B cell (primary cell): ENCODE data around the gene SLC25A31. TPM values are rescaled to one million over a fixed set of nuclear protein-coding genes. Genes with fewer than 3 reads are reported as not detected.

ENCODE experiments used
- ATAC-seq: fragments of 200-7000 bp; cut with Tn5 transposase; one replicate; pipeline ENCODE4 v1.10.0; 2021; ENCODE audit warnings: low read depth, mild to moderate bottlenecking, moderate number of reproducible peaks, moderate library complexity
- CTCF ChIA-PET: fragments of 350-600 bp; sonication (Branson Sonifier 250); formaldehyde crosslinking; loops from one replicate; lab custom pipeline; 2021; ENCODE audit warnings: antibody characterized with exemption, inconsistent platforms; lab: Charles Lee
- POLR2A ChIA-PET: fragments of 350-600 bp; sonication (Branson Sonifier 250); formaldehyde crosslinking; loops from one replicate; lab custom pipeline; 2021; ENCODE audit warnings: antibody characterized with exemption; lab: Charles Lee
- DNase-seq: peaks from one replicate; pipeline ENCODE4 v3.0.0; 2013
- H2AFZ ChIP-seq: 2 replicates; pipeline ENCODE4 v1.6.1; 2012; ENCODE audit warnings: mild to moderate bottlenecking, low read depth, low read length; ENCODE audit not compliant: insufficient read depth, poor library complexity, severe bottlenecking
- H3K27ac ChIP-seq, 2 donors: 1 replicate in 1 of 2; 2 replicates in 1 of 2; pipeline ENCODE4 v1.5.1; 2012 to 2013; ENCODE audit warnings: low read length in 2 of 2, mild to moderate bottlenecking in 2 of 2, moderate library complexity in 1 of 2
- H3K27me3 ChIP-seq, 4 experiments: fragments of 200-600 bp in 1 of 4; sonication (generic) in 1 of 4; replicated peaks in 1 of 4; 1 replicate in 2 of 4; 2 replicates in 2 of 4; pipeline versions ENCODE4 v1.6.1 to v1.7.0; 2013 to 2016; ENCODE audit warnings: low read length in 3 of 4, mild to moderate bottlenecking in 2 of 4, mixed read lengths in 1 of 4, moderate library complexity in 1 of 4; ENCODE audit not compliant: insufficient read depth in 4 of 4, control insufficient read depth in 3 of 4; ENCODE audit errors: control extremely low read depth in 1 of 4
- H3K36me3 ChIP-seq, 2 experiments: replicated peaks in 1 of 2; 1 replicate in 1 of 2; 2 replicates in 1 of 2; pipeline versions ENCODE4 v1.6.1 to v1.7.1; 2013; ENCODE audit warnings: low read length in 1 of 2; ENCODE audit not compliant: insufficient read depth in 2 of 2, control insufficient read depth in 1 of 2; ENCODE audit errors: control extremely low read depth in 1 of 2, extremely low read depth in 1 of 2
- H3K4me1 ChIP-seq, 2 donors: fragments of 200-600 bp in 1 of 2; sonication (generic) in 1 of 2; 1 replicate in 1 of 2; 2 replicates in 1 of 2; pipeline versions ENCODE4 v1.5.1 to v1.6.1; 2013 to 2017; ENCODE audit warnings: low read length in 2 of 2; ENCODE audit not compliant: control insufficient read depth in 2 of 2, insufficient read depth in 2 of 2
- H3K4me2 ChIP-seq: replicated peaks from 2 replicates; pipeline ENCODE3; 2012; ENCODE audit warnings: mild to moderate bottlenecking, low read depth, low read length; ENCODE audit not compliant: poor library complexity, severe bottlenecking
- H3K4me3 ChIP-seq, 5 experiments: fragments of 200-600 bp in 1 of 5; sonication (generic) in 1 of 5; 1 replicate in 3 of 5; 2 replicates in 2 of 5; pipeline versions ENCODE4 v1.5.1 to v1.7.0; 2011 to 2016; ENCODE audit warnings: low read length in 4 of 5, mild to moderate bottlenecking in 4 of 5, low read depth in 2 of 5, control low read depth in 1 of 5, moderate library complexity in 1 of 5; ENCODE audit not compliant: insufficient read depth in 1 of 5; ENCODE audit errors: control extremely low read depth in 1 of 5, extremely low read depth in 1 of 5
- H3K79me2 ChIP-seq: fragments of 200-600 bp; sonication (generic); one replicate; pipeline ENCODE4 v1.6.0; 2016; ENCODE audit warnings: low read length; ENCODE audit not compliant: control insufficient read depth, insufficient read depth
- H3K9ac ChIP-seq: fragments of 200-600 bp; sonication (generic); 2 replicates; pipeline ENCODE4 v1.6.1; 2017; ENCODE audit warnings: mild to moderate bottlenecking, low read length, moderate library complexity
- H3K9me3 ChIP-seq, 3 donors: one replicate each; pipeline versions ENCODE4 v1.6.1 to v1.7.1; 2013; ENCODE audit warnings: low read length in 2 of 3; ENCODE audit not compliant: control insufficient read depth in 2 of 3, insufficient read depth in 1 of 3; ENCODE audit errors: control extremely low read depth in 1 of 3
- H4K20me1 ChIP-seq: 2 replicates; pipeline ENCODE4 v1.6.0; 2012; ENCODE audit warnings: mild to moderate bottlenecking, low read length; ENCODE audit not compliant: insufficient read depth, control insufficient read depth, poor library complexity, severe bottlenecking
- H3K27ac Mint-ChIP-seq: one replicate; pipeline ENCODE4 v1.8.0; 2021; ENCODE audit warnings: mixed read lengths
- H3K27me3 Mint-ChIP-seq: one replicate; pipeline ENCODE4 v1.8.0; 2021; ENCODE audit warnings: mixed read lengths
- H3K4me1 Mint-ChIP-seq: one replicate; pipeline ENCODE4 v1.8.0; 2021; ENCODE audit warnings: mixed read lengths
- H3K4me3 Mint-ChIP-seq: one replicate; pipeline ENCODE4 v1.8.0; 2021; ENCODE audit warnings: mixed read lengths
- H3K9me3 Mint-ChIP-seq: one replicate; pipeline ENCODE4 v1.8.0; 2022; ENCODE audit warnings: mixed read lengths; ENCODE audit not compliant: insufficient read depth
- EZH2 ChIP-seq: IDR thresholded peaks from 2 replicates; pipeline ENCODE4 v1.6.1; 2012; ENCODE audit warnings: borderline replicate concordance, low read depth, mild to moderate bottlenecking, moderate library complexity, low read length; ENCODE audit not compliant: insufficient read depth, poor library complexity, severe bottlenecking
- WGBS: methylation state at CpG from one replicate; pipeline ENCODE4 v1.1.5; 2013; ENCODE audit warnings: missing lambda C conversion rate; ENCODE audit not compliant: insufficient coverage; 5-methylcytosine and 5-hydroxymethylcytosine counted together
- intact Hi-C: fragments of 100-400 bp; cut with micrococcal nuclease; formaldehyde crosslinking; loops from one replicate; pipeline ENCODE4 v1.10.0; 2022
- polyA plus RNA-seq: library from polyadenylated mRNA; depleted of rRNA; stranded (reverse); fragments of >200 nt; gene quantifications from 2 replicates; pipeline ENCODE4 v1.2.3, GENCODE V29; 2012
- total RNA-seq, 2 donors: library from RNA; stranded (reverse); fragments of 120-200 nt in 1 of 2; gene quantifications; 1 replicate in 1 of 2; 2 replicates in 1 of 2; pipeline versions ENCODE4 v1.2.3 to v1.2.4, GENCODE V29; 2013 to 2022
- TF ChIP-seq, protein P1 (sequence below): fragments of 200-600 bp; IDR thresholded peaks from one replicate; pipeline ENCODE4 v1.8.0; 2022; ENCODE audit warnings: antibody characterized with exemption, mild to moderate bottlenecking

The SLC25A31 gene
- total and polyA plus RNA-seq, 2 donors (not counting 1 experiment from before 2014, with no cell fraction given) = not detected

DNA sequence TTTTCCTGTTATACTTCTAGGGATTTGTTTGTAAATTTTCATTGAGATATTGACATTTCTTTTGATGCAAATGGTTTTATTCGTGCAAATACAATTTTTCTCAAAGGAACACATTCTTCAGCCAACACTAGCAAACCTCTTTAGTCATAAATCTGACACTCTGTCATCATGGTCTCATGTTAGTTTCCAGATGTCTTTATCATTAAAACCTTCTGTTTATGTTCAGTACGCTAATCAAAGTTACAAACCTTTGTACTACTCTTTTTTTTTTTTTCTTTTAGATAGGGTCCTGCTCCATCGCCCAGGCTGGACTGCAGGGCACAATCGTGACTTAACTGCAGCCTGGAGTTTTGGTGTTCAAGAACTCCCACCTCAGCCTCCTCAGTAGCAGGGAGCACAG lies 7.1 kb downstream of the SLC25A31 start:
- no peak for DNase-seq
- WGBS = 50% methylated on average over 1 of the region's 4 CpGs
- Histone ChIP-seq H4K20me1 (no peaks in the 10 kb centered on the region), H3K4me3 (no peak overlapping the region), H2AFZ (no peak overlapping the region), H3K27me3 (no peaks in the 10 kb centered on the region), H3K4me1 (no peaks in the 10 kb centered on the region), H3K27ac (no peak overlapping the region), H3K36me3 (no peaks in the 10 kb centered on the region), H3K79me2 (no peaks in the 10 kb centered on the region), H3K9me3 (peaks cover 0 to 4% (median 2%) of the 10 kb centered on the region in 3 donors), H3K4me2 (no peak overlapping the region), H3K9ac (no peak overlapping the region)
- H3K27me3 Mint-ChIP-seq = peaks cover 12% of the 10 kb centered on the region
- intact Hi-C loops = no loop called here
- no peak overlapping the region for H3K27ac Mint-ChIP-seq
- ChIA-PET CTCF (no interaction called here), POLR2A (no interaction called here)
- H3K4me1 Mint-ChIP-seq = no peaks in the 10 kb centered on the region
- ATAC-seq = no peak
- H3K9me3 Mint-ChIP-seq = peaks cover 1% of the 10 kb centered on the region
- no peak overlapping the region for H3K4me3 Mint-ChIP-seq
- TF ChIP-seq, protein P1, sequence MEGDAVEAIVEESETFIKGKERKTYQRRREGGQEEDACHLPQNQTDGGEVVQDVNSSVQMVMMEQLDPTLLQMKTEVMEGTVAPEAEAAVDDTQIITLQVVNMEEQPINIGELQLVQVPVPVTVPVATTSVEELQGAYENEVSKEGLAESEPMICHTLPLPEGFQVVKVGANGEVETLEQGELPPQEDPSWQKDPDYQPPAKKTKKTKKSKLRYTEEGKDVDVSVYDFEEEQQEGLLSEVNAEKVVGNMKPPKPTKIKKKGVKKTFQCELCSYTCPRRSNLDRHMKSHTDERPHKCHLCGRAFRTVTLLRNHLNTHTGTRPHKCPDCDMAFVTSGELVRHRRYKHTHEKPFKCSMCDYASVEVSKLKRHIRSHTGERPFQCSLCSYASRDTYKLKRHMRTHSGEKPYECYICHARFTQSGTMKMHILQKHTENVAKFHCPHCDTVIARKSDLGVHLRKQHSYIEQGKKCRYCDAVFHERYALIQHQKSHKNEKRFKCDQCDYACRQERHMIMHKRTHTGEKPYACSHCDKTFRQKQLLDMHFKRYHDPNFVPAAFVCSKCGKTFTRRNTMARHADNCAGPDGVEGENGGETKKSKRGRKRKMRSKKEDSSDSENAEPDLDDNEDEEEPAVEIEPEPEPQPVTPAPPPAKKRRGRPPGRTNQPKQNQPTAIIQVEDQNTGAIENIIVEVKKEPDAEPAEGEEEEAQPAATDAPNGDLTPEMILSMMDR = no peak
- no peak for TF ChIP-seq EZH2

DNA sequence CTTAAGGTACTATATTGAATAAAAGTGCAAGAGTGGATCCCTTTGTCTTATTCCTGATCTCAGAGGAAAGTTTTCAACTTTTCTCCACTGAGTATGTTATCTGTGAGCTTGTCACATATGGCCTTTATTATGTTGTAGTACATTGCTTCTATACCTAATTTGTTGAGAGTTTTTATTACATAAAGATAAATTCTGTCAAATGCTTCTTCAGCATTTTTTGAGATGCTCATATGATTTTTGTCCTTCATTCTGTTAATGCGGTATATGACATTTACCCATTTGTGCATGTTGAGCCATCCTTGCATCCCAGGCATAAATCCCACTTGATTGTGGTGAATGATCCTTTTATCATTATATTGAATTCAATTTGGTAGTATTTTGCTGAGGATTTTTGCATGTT lies 11.0 kb downstream of the SLC25A31 start:
- POLR2A ChIA-PET = no interaction called here
- ATAC-seq (no peak), DNase-seq (no peak)
- Mint-ChIP-seq H3K27ac (no peak overlapping the region), H3K4me3 (no peak overlapping the region), H3K27me3 (peaks cover 16% of the 10 kb centered on the region), H3K9me3 (peaks cover 6% of the 10 kb centered on the region), H3K4me1 (no peaks in the 10 kb centered on the region)
- no peaks in the 10 kb centered on the region for H3K4me1 ChIP-seq
- H3K27me3 ChIP-seq = no peaks in the 10 kb centered on the region
- H3K4me2 ChIP-seq = no peak overlapping the region
- no peaks in the 10 kb centered on the region for H3K79me2 ChIP-seq
- intact Hi-C loops = no loop called here
- H3K36me3 ChIP-seq = no peaks in the 10 kb centered on the region
- H3K4me3 ChIP-seq = no peak overlapping the region
- no peak overlapping the region for H2AFZ ChIP-seq
- no peak for TF ChIP-seq EZH2
- TF ChIP-seq, protein P1 = no peak
- no peak overlapping the region for H3K27ac ChIP-seq
- no peak overlapping the region for H3K9ac ChIP-seq
- no peaks in the 10 kb centered on the region for H4K20me1 ChIP-seq
- WGBS = no CpG with 5 or more reads among the region's 1 CpG
- CTCF ChIA-PET = no interaction called here
- peaks cover 0 to 4% (median 2%) of the 10 kb centered on the region in 3 donors for H3K9me3 ChIP-seq
